Erythroblast (primary cell): Measurements from ENCODE around the gene DYDC1.

Experiments used
- GATA1 ChIP-seq: IDR thresholded peaks from 2 replicates; pipeline ENCODE4 v1.6.1; 2011; ENCODE audit warnings: low read depth, mild to moderate bottlenecking, control low read depth, low read length, moderate library complexity
- POLR2A ChIP-seq: IDR thresholded peaks from 2 replicates; pipeline ENCODE4 v1.6.1; 2011; ENCODE audit warnings: mild to moderate bottlenecking, low read length

DNA sequence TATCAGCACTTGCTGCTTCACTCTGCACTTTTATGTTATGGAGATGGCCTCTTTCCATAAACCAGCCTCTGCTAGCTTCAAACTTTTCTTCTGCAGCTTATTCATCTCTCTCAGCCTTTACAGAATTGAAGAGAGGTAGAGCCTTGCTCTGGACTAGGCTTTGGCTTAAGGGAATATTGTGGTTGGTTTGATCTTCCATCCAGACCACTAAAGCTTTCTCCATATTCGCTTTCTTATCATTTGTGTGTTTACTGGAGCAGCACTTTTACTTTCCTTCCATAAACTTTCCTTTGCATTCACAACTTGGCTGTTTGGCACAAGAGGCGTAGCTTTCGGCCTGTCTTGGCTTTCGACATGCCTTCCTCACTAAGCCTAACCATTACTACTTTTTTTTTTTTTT, 23.6 kb upstream of the DYDC1 start:
- TF ChIP-seq POLR2A (no peak), GATA1 (no peak)
